ENCODE results near the gene ZNF618. TPM values are rescaled to one million over a fixed set of nuclear protein-coding genes. Genes with fewer than 3 reads are reported as not detected.
A peak's percentile ranks its signal among the peaks of the same experiment; 100 is the strongest.

The ZNF618 gene
- polyA plus RNA-seq, 6 donors from 2014 or later, result 1.00 to 3.2 (median 2.2) TPM

GRCh38 chr9:114014044-114014443 lies 137.9 kb downstream of the ZNF618 start:
- Mint-ChIP-seq H3K9me3 (peaks cover 6 to 23% (median 12%) of the 10 kb centered on the region in 7 donors), H3K27ac (no peak overlapping the region), H3K27me3 (no peaks in the 10 kb centered on the region), H3K36me3 (peaks cover 12 to 17% of the 10 kb centered on the region in 2 donors), H3K4me1 (no peaks in the 10 kb centered on the region), H3K4me3 (no peak overlapping the region)
- DNase-seq, result no peak
- no peak for ATAC-seq (ENCODE audit: low read depth in 2 of 2)

GRCh38 chr9:114015607-114016006 lies 139.5 kb downstream of the ZNF618 start:
- peaks cover 20 to 22% of the 10 kb centered on the region in 2 donors for H3K36me3 Mint-ChIP-seq
- no peak overlapping the region for H3K27ac Mint-ChIP-seq
- DNase-seq (no peak), ATAC-seq (ENCODE audit: low read depth in 2 of 2) (no peak)
- no peaks in the 10 kb centered on the region for H3K27me3 Mint-ChIP-seq
- no peak overlapping the region for H3K4me3 Mint-ChIP-seq
- peaks cover 6 to 23% (median 12%) of the 10 kb centered on the region in 7 donors for H3K9me3 Mint-ChIP-seq
- no peaks in the 10 kb centered on the region for H3K4me1 Mint-ChIP-seq

- H3K27me3 Mint-ChIP-seq, result no peaks in the 10 kb centered on the region
- H3K9me3 Mint-ChIP-seq, result peaks cover 6 to 23% (median 10%) of the 10 kb centered on the region in 7 donors
- no peaks in the 10 kb centered on the region for H3K4me1 Mint-ChIP-seq
- H3K27ac Mint-ChIP-seq, result no peak overlapping the region
- DNase-seq (no peak), ATAC-seq (ENCODE audit: low read depth in 2 of 2) (no peak)
- H3K36me3 Mint-ChIP-seq, result peaks cover 18% of the 10 kb centered on the region in 2 donors
- no peak overlapping the region for H3K4me3 Mint-ChIP-seq
Observed at GRCh38 chr9:114016101-114016500, 140.0 kb downstream of the ZNF618 start.

GRCh38 chr9:114016629-114017423 lies 140.7 kb downstream of the ZNF618 start:
- ATAC-seq (ENCODE audit: low read depth in 2 of 2) (no peak), DNase-seq (no peak)
- no peaks in the 10 kb centered on the region for H3K4me1 Mint-ChIP-seq
- no peaks in the 10 kb centered on the region for H3K27me3 Mint-ChIP-seq
- H3K4me3 Mint-ChIP-seq, result no peak overlapping the region
- H3K27ac Mint-ChIP-seq, result peak overlapping the region in 1 of 6 donors; percentile 17
- H3K9me3 Mint-ChIP-seq, result peaks cover 5 to 22% (median 7%) of the 10 kb centered on the region in 7 donors
- H3K36me3 Mint-ChIP-seq, result peaks cover 11 to 18% of the 10 kb centered on the region in 2 donors

GRCh38 chr9:114017741-114018715 lies 141.9 kb downstream of the ZNF618 start:
- no peak for DNase-seq
- peak overlapping the region in 1 of 8 donors; percentile 30 for H3K4me3 Mint-ChIP-seq
- no peaks in the 10 kb centered on the region for H3K4me1 Mint-ChIP-seq
- H3K36me3 Mint-ChIP-seq, result peaks cover 17 to 22% of the 10 kb centered on the region in 2 donors
- no peaks in the 10 kb centered on the region for H3K27me3 Mint-ChIP-seq
- peak overlapping the region in 1 of 6 donors; percentile 49 for H3K27ac Mint-ChIP-seq
- peaks cover 0 to 25% (median 8%) of the 10 kb centered on the region in 7 donors for H3K9me3 Mint-ChIP-seq
- ATAC-seq (ENCODE audit: low read depth in 2 of 2), result no peak

GRCh38 chr9:114021578-114021977 lies 145.5 kb downstream of the ZNF618 start:
- Mint-ChIP-seq H3K4me3 (no peak overlapping the region), H3K27me3 (no peaks in the 10 kb centered on the region), H3K4me1 (no peaks in the 10 kb centered on the region), H3K9me3 (peaks cover 6 to 30% (median 24%) of the 10 kb centered on the region in 7 donors), H3K27ac (no peak overlapping the region), H3K36me3 (peaks cover 42 to 47% of the 10 kb centered on the region in 2 donors)
- no peak for DNase-seq
- no peak for ATAC-seq (ENCODE audit: low read depth in 2 of 2)

GRCh38 chr9:114023961-114024360 lies 147.9 kb downstream of the ZNF618 start:
- peaks cover 6 to 30% (median 24%) of the 10 kb centered on the region in 7 donors for H3K9me3 Mint-ChIP-seq
- ATAC-seq (ENCODE audit: low read depth in 2 of 2) (no peak), DNase-seq (no peak)
- no peaks in the 10 kb centered on the region for H3K27me3 Mint-ChIP-seq
- H3K27ac Mint-ChIP-seq, result no peak overlapping the region
- H3K4me1 Mint-ChIP-seq, result no peaks in the 10 kb centered on the region
- no peak overlapping the region for H3K4me3 Mint-ChIP-seq
- peaks cover 41 to 47% of the 10 kb centered on the region in 2 donors for H3K36me3 Mint-ChIP-seq

GRCh38 chr9:114025196-114025753 lies 149.2 kb downstream of the ZNF618 start:
- Mint-ChIP-seq H3K36me3 (peaks cover 40 to 42% of the 10 kb centered on the region in 2 donors), H3K4me3 (no peak overlapping the region), H3K4me1 (no peaks in the 10 kb centered on the region), H3K27ac (no peak overlapping the region), H3K27me3 (no peaks in the 10 kb centered on the region), H3K9me3 (peaks cover 6 to 30% (median 24%) of the 10 kb centered on the region in 7 donors)
- no peak for ATAC-seq (ENCODE audit: low read depth in 2 of 2)
- no peak for DNase-seq

GRCh38 chr9:114025760-114026159 lies 149.7 kb downstream of the ZNF618 start:
- H3K9me3 Mint-ChIP-seq, result peaks cover 6 to 30% (median 24%) of the 10 kb centered on the region in 7 donors
- H3K4me1 Mint-ChIP-seq, result no peaks in the 10 kb centered on the region
- ATAC-seq (ENCODE audit: low read depth in 2 of 2), result no peak
- no peak for DNase-seq
- H3K4me3 Mint-ChIP-seq, result no peak overlapping the region
- no peaks in the 10 kb centered on the region for H3K27me3 Mint-ChIP-seq
- peak overlapping the region in 1 of 6 donors; percentile 34 for H3K27ac Mint-ChIP-seq
- H3K36me3 Mint-ChIP-seq, result peaks cover 37 to 39% of the 10 kb centered on the region in 2 donors

- Mint-ChIP-seq H3K4me3 (no peak overlapping the region), H3K4me1 (no peaks in the 10 kb centered on the region), H3K27ac (no peak overlapping the region), H3K9me3 (peaks cover 6 to 30% (median 24%) of the 10 kb centered on the region in 7 donors), H3K36me3 (peaks cover 37 to 39% of the 10 kb centered on the region in 2 donors), H3K27me3 (no peaks in the 10 kb centered on the region)
- ATAC-seq (ENCODE audit: low read depth in 2 of 2), result no peak
- DNase-seq, result no peak
Observed at GRCh38 chr9:114026335-114026734, 150.2 kb downstream of the ZNF618 start.

- Mint-ChIP-seq H3K9me3 (peaks cover 6 to 25% (median 22%) of the 10 kb centered on the region in 7 donors), H3K4me3 (no peak overlapping the region), H3K36me3 (peaks cover 31 to 37% of the 10 kb centered on the region in 2 donors), H3K27ac (no peak overlapping the region), H3K4me1 (no peaks in the 10 kb centered on the region), H3K27me3 (no peaks in the 10 kb centered on the region)
- DNase-seq, result no peak
- ATAC-seq (ENCODE audit: low read depth in 2 of 2), result no peak
Observed at GRCh38 chr9:114027159-114027862, 151.2 kb downstream of the ZNF618 start.

- Mint-ChIP-seq H3K4me1 (no peaks in the 10 kb centered on the region), H3K27me3 (no peaks in the 10 kb centered on the region), H3K9me3 (peaks cover 6 to 21% (median 18%) of the 10 kb centered on the region in 7 donors), H3K36me3 (peaks cover 26 to 31% of the 10 kb centered on the region in 2 donors), H3K4me3 (no peak overlapping the region), H3K27ac (no peak overlapping the region)
- DNase-seq, result no peak
- no peak for ATAC-seq (ENCODE audit: low read depth in 2 of 2)
Observed at GRCh38 chr9:114027863-114028465, 151.9 kb downstream of the ZNF618 start.

Data from naive B cell (primary cell).